GM12878 (cell line): ENCODE measurements around the gene GPALPP1. TPM values are rescaled to one million over a fixed set of nuclear protein-coding genes. Genes with fewer than 3 reads are reported as not detected.

Experiments
- ATAC-seq: fragments of 200-7000 bp; cut with Tn5 transposase; 3 replicates; pipeline ENCODE4 v1.9.1; 2020; ENCODE audit warnings: mild to moderate bottlenecking, moderate library complexity
- BruUV-seq: library from RNA; stranded (reverse); fragments of 400-500 nt; replicated peaks from 2 replicates; lab custom pipeline; 2021; lab: Mats Ljungman, UMichigan
- CTCF ChIA-PET: fragments of 300-600 bp; sonication (Branson Sonifier 250); formaldehyde crosslinking; extraction: SDS; loops from one replicate; lab custom pipeline; 2021; ENCODE audit warnings: inconsistent platforms; lab: Yijun Ruan, JAX
- POLR2A ChIA-PET: fragments of 350-600 bp; formaldehyde crosslinking; extraction: SDS; loops from one replicate; lab custom pipeline; 2021; ENCODE audit warnings: inconsistent platforms; lab: Charles Lee
- RAD21 ChIA-PET: fragments of 300-600 bp; sonication (Branson Sonifier 250); formaldehyde crosslinking; loops from one replicate; lab custom pipeline; 2023; ENCODE audit warnings: antibody characterized with exemption; ENCODE audit not compliant: unreplicated experiment; lab: Charles Lee
- SMC1A ChIA-PET: fragments of 300-600 bp; sonication (Branson Sonifier 250); formaldehyde crosslinking; loops from one replicate; lab custom pipeline; 2023; ENCODE audit not compliant: unreplicated experiment, uncharacterized antibody; lab: Charles Lee
- DNase-seq: peaks from one replicate; pipeline ENCODE4 v3.0.0-alpha.2; 2011; ENCODE audit warnings: low read depth, low spot score
- FAIRE-seq: peaks from 3 replicates; lab custom pipeline; 2011; peaks lifted over from hg19 to GRCh38; lab: Jason Lieb, UNC
- H2AFZ ChIP-seq: 2 replicates; pipeline ENCODE4 v1.6.0; 2011; ENCODE audit warnings: low read depth, low read length, control low read depth; ENCODE audit not compliant: control insufficient read depth
- H3K27ac ChIP-seq: 2 replicates; pipeline ENCODE4 v1.5.1; 2011; ENCODE audit warnings: control low read depth; ENCODE audit not compliant: control insufficient read depth, insufficient read depth
- H3K27me3 ChIP-seq, 2 experiments: replicated peaks in 1 of 2; 2 replicates each; pipeline versions ENCODE4 v1.6.0 to v1.6.1; 2011; ENCODE audit warnings: low read length in 1 of 2; ENCODE audit not compliant: control insufficient read depth in 2 of 2, insufficient read depth in 2 of 2
- H3K36me3 ChIP-seq, 2 experiments: 2 replicates each; pipeline ENCODE4 v1.5.1; 2011; ENCODE audit warnings: low read length in 1 of 2; ENCODE audit not compliant: control insufficient read depth in 2 of 2, insufficient read depth in 2 of 2
- H3K4me1 ChIP-seq: 2 replicates; pipeline ENCODE4 v1.6.1; 2011; ENCODE audit warnings: mild to moderate bottlenecking, low read length, moderate library complexity, mixed read lengths; ENCODE audit not compliant: control insufficient read depth, insufficient read depth
- H3K4me2 ChIP-seq: 2 replicates; pipeline ENCODE4 v1.6.0; 2011; ENCODE audit warnings: control low read depth; ENCODE audit not compliant: control insufficient read depth, insufficient read depth
- H3K4me3 ChIP-seq: fragments of 200-600 bp; sonication (generic); 2 replicates; pipeline ENCODE4 v1.5.1; 2016
- H3K79me2 ChIP-seq: 2 replicates; pipeline ENCODE4 v1.6.0; 2011; ENCODE audit warnings: low read length; ENCODE audit not compliant: control insufficient read depth, insufficient read depth
- H3K9ac ChIP-seq: 2 replicates; pipeline ENCODE4 v1.8.0; 2011; ENCODE audit warnings: low read length, control low read depth, mixed read lengths; ENCODE audit not compliant: control insufficient read depth, insufficient read depth
- H3K9me3 ChIP-seq: replicated peaks from 3 replicates; pipeline ENCODE4 v1.5.1; 2011; ENCODE audit warnings: mild to moderate bottlenecking, low read length; ENCODE audit not compliant: control insufficient read depth, insufficient read depth
- H4K20me1 ChIP-seq: 2 replicates; pipeline ENCODE4 v1.6.0; 2011; ENCODE audit not compliant: control insufficient read depth, insufficient read depth
- BACH1 ChIP-seq: fragments of 450-650 bp; IDR thresholded peaks from 2 replicates; pipeline ENCODE4 v1.6.1; 2017; ENCODE audit warnings: mild to moderate bottlenecking, borderline replicate concordance
- CBFB ChIP-seq: IDR thresholded peaks from 2 replicates; pipeline ENCODE4 v1.6.1; 2016; ENCODE audit warnings: antibody characterized with exemption, low read depth
- CREB1 ChIP-seq: IDR thresholded peaks from 2 replicates; pipeline ENCODE4 v1.6.1; 2012; ENCODE audit warnings: low read depth, mild to moderate bottlenecking, inconsistent platforms
- E2F8 ChIP-seq: fragments of 450-650 bp; IDR thresholded peaks from 2 replicates; pipeline ENCODE4 v1.6.1; 2018; ENCODE audit warnings: mild to moderate bottlenecking, low read depth, moderate library complexity; ENCODE audit not compliant: partially characterized antibody
- EZH2 ChIP-seq: IDR thresholded peaks from 2 replicates; pipeline ENCODE4 v1.6.1; 2012; ENCODE audit warnings: low read depth, mild to moderate bottlenecking, control low read depth, inconsistent platforms, low read length, borderline replicate concordance; ENCODE audit not compliant: control insufficient read depth
- FOXK2 ChIP-seq: fragments of 450-650 bp; IDR thresholded peaks from 2 replicates; pipeline ENCODE4 v1.6.1; 2017; ENCODE audit warnings: mild to moderate bottlenecking, moderate library complexity
- IRF4 ChIP-seq: IDR thresholded peaks from 2 replicates; pipeline ENCODE4 v1.6.1; 2011; ENCODE audit warnings: low read depth, low read length
- JUNB ChIP-seq: IDR thresholded peaks from 2 replicates; pipeline ENCODE4 v1.6.1; 2016; ENCODE audit warnings: antibody characterized with exemption, mild to moderate bottlenecking
- POLR2AphosphoS5 ChIP-seq: IDR thresholded peaks from 2 replicates; pipeline ENCODE4 v1.6.1; 2011; ENCODE audit warnings: mild to moderate bottlenecking, low read length, inconsistent platforms
- PRDM15 ChIP-seq: fragments of 450-650 bp; formaldehyde crosslinking; IDR thresholded peaks from 2 replicates; pipeline ENCODE4 v1.4.0; 2020; ENCODE audit warnings: mild to moderate bottlenecking, moderate library complexity
- RB1 ChIP-seq: fragments of 450-650 bp; formaldehyde crosslinking; IDR thresholded peaks from 2 replicates; pipeline ENCODE4 v1.6.1; 2017; ENCODE audit warnings: mild to moderate bottlenecking, borderline replicate concordance
- SUPT20H ChIP-seq: IDR thresholded peaks from 2 replicates; pipeline ENCODE4 v1.6.1; 2011; ENCODE audit warnings: low read depth, mild to moderate bottlenecking, low read length, moderate library complexity, borderline replicate concordance; ENCODE audit not compliant: control insufficient read depth
- WGBS: methylation state at CpG from one replicate; pipeline ENCODE4 v1.1.6; 2016; ENCODE audit warnings: low lambda C conversion rate; ENCODE audit not compliant: insufficient replicate concordance, insufficient coverage; ENCODE audit errors: missing lambda C conversion rate; 5-methylcytosine and 5-hydroxymethylcytosine counted together
- in situ Hi-C: fragments of 300-500 bp; cut with MboI; formaldehyde crosslinking; loops from 9 replicates; pipeline ENCODE4 v1.14.3; 2018; ENCODE audit warnings: mixed read lengths
- intact Hi-C: fragments of 100-400 bp; cut with micrococcal nuclease; formaldehyde crosslinking; loops from one replicate; pipeline ENCODE4 v1.14.2; 2022; ENCODE audit not compliant: unreplicated experiment
- polyA plus RNA-seq, 11 experiments: library from polyadenylated mRNA; depleted of rRNA in 4 of 11; unstranded in 6 of 11; stranded (reverse) in 5 of 11; fragments of >200 nt; fragmentation: Nextera tagmentation in 4 of 11; fragmentation: Illumina TruSeq in 1 of 11; extraction: Ambion mirVana in 4 of 11; extraction: Trizol in 1 of 11; gene quantifications; 1 replicate in 1 of 11; 2 replicates in 10 of 11; pipeline versions ENCODE4 v1.2.1 to v1.2.3, GENCODE V29; 2011 to 2016; ENCODE audit warnings: inconsistent platforms in 2 of 11, missing spikeins in 2 of 11, low read depth in 1 of 11
- total RNA-seq, 4 experiments: library from RNA; depleted of rRNA in 3 of 4; stranded (reverse); fragments of >200 nt in 3 of 4; fragmentation: Illumina TruSeq in 1 of 4; extraction: Trizol in 1 of 4; gene quantifications; 2 replicates each; pipeline versions ENCODE4 v1.2.1 to v1.2.3, GENCODE V29; 2013 to 2021
- TF ChIP-seq, protein P1 (sequence below): fragments of 450-650 bp; IDR thresholded peaks from 2 replicates; pipeline ENCODE4 v1.6.1; 2017; ENCODE audit warnings: low read depth, mild to moderate bottlenecking, moderate library complexity

The GPALPP1 gene
- total and polyA plus RNA-seq, 10 of the 15 experiments (the other 5 are each of a cell fraction or from before 2014, with no cell fraction given), result 14.2 to 32.4 (median 27.9) TPM

GRCh38 chr13:44974056-44974793 is 15.1 kb upstream of the GPALPP1 start (continued):
- TF ChIP-seq POLR2AphosphoS5 (0 out of 2 replicates have a peak, but pooled peaks have one; percentile 28), CREB1 (0 out of 2 replicates have a peak, but pooled peaks have one; percentile 23), CBFB (no peak)
- TF ChIP-seq, protein P1, sequence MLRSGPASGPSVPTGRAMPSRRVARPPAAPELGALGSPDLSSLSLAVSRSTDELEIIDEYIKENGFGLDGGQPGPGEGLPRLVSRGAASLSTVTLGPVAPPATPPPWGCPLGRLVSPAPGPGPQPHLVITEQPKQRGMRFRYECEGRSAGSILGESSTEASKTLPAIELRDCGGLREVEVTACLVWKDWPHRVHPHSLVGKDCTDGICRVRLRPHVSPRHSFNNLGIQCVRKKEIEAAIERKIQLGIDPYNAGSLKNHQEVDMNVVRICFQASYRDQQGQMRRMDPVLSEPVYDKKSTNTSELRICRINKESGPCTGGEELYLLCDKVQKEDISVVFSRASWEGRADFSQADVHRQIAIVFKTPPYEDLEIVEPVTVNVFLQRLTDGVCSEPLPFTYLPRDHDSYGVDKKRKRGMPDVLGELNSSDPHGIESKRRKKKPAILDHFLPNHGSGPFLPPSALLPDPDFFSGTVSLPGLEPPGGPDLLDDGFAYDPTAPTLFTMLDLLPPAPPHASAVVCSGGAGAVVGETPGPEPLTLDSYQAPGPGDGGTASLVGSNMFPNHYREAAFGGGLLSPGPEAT, result peak; percentile 22; the same call in 1 of the 2 replicates

DNA sequence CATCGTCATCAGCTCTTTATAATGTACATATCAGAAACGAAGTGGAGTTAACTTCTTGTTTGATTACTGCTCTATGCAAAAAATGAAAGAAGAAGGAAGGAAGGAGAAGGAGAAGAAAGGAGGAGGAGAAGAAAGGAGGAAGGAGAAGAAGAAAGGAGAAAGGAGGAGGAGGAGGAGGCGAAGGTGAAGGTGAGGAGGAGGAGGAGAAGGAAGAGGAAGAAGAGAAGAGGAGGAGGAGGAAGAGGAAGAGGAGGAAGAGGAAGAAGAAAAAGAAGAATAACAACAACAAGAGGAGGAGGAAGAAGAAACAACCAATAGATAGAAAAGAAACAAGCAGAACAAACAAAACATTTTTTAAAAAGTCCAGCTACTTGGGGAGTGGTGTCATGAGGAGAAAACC is 13.1 kb upstream of the GPALPP1 start:
- Histone ChIP-seq H3K4me2 (no peak overlapping the region), H3K4me1 (peaks cover 10% of the 10 kb centered on the region), H4K20me1 (no peaks in the 10 kb centered on the region), H3K27me3 (no peaks in the 10 kb centered on the region), H2AFZ (no peak overlapping the region), H3K9ac (no peak overlapping the region), H3K9me3 (no peaks in the 10 kb centered on the region), H3K4me3 (no peak overlapping the region), H3K36me3 (peaks cover 0 to 16% of the 10 kb centered on the region in 2 experiments; a peak in 3 of 4 replicates), H3K79me2 (no peaks in the 10 kb centered on the region; the same call in none of the 2 replicates), H3K27ac (no peak overlapping the region)
- FAIRE-seq (no peak), ATAC-seq (no peak), DNase-seq (no peak)
- BruUV-seq, result no TSS peak
- RAD21 ChIA-PET, result no interaction called here
- in situ Hi-C loops (loop anchor here (10.0 kb wide), 1 partner anchor 491 kb away; no protein-coding TSS in a partner anchor), intact Hi-C loops (no loop called here)
- SMC1A ChIA-PET, result interaction anchor here (0.7 to 3.5 kb wide), 3 partner anchors 9 to 58 kb away, joined by 3 to 10 read pairs (median 4); no protein-coding TSS in a partner anchor
- WGBS, result 79% methylated on average over 3 of the region's 3 CpGs
- CTCF ChIA-PET, result no interaction called here
- POLR2A ChIA-PET, result no interaction called here
- TF ChIP-seq IRF4 (no peak), JUNB (no peak), BACH1 (no peak), SUPT20H (no peak), E2F8 (no peak), CREB1 (no peak), PRDM15 (CRISPR knock-in tag) (no peak), EZH2 (no peak), RB1 (no peak), FOXK2 (no peak)
